ENCODE data around the gene SPTLC1.

DNA sequence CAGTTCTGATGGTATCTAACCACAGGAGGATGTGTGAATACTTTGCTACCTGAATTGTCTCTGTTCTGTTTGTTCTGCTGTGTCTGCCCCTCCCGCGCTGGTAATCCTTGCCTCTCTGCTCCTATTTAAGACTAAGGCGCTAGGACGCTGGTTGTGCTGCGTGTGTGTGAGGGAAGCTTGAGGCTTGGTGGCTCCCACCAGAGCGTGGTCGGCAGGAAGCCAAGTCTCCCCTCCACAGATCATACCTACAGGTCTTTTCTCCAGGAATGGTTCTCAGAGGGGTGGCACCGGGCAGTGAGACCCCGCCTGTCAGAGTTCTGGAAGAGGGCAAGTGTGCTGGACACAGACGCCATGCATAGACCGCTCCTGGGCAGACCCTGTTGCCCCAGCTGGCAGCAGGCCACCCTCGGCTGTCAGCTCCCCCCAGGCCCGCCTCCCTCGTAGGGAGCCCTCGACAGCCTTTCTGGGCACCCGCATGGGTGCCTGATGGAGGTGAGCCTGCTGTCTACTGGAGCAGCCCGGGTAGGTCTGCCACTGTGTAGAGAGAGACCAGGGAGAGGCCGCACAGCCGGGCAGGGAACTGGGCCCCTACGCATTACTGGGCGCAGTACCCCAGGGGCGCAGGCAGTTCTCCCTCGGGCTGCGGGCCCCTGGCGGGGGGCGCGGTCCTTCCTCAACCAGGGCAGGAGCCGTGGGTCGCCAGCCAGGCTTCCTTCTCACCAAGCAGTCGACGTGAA lies 111.7 kb downstream of the SPTLC1 start:
- TF ChIP-seq, protein P1, sequence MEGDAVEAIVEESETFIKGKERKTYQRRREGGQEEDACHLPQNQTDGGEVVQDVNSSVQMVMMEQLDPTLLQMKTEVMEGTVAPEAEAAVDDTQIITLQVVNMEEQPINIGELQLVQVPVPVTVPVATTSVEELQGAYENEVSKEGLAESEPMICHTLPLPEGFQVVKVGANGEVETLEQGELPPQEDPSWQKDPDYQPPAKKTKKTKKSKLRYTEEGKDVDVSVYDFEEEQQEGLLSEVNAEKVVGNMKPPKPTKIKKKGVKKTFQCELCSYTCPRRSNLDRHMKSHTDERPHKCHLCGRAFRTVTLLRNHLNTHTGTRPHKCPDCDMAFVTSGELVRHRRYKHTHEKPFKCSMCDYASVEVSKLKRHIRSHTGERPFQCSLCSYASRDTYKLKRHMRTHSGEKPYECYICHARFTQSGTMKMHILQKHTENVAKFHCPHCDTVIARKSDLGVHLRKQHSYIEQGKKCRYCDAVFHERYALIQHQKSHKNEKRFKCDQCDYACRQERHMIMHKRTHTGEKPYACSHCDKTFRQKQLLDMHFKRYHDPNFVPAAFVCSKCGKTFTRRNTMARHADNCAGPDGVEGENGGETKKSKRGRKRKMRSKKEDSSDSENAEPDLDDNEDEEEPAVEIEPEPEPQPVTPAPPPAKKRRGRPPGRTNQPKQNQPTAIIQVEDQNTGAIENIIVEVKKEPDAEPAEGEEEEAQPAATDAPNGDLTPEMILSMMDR (conservative IDR thresholded peaks at IDR 0.05; ENCODE audit: low read depth in 2 of 2) = no peak
- TF ChIP-seq POLR2AphosphoS5 (IDR thresholded peaks at IDR 0.05; ENCODE audit: low read depth) = no peak
- TF ChIP-seq EZH2 (IDR thresholded peaks at IDR 0.05; ENCODE audit: low read depth, unreplicated experiment) = no peak
- TF ChIP-seq EZH2phosphoT487 (IDR thresholded peaks at IDR 0.05; ENCODE audit: unreplicated experiment) = no peak
- no peak for TF ChIP-seq ZNF114 (CRISPR knock-in tag; IDR thresholded peaks at IDR 0.05)
- TF ChIP-seq ZNF331 (CRISPR knock-in tag; IDR thresholded peaks at IDR 0.05; ENCODE audit: low read depth) = no peak
- no peak for TF ChIP-seq STAT1 (IDR thresholded peaks at IDR 0.05; ENCODE audit: unreplicated experiment)
